ENCODE measurements around the gene FAM107B. TPM values are rescaled to one million over a fixed set of nuclear protein-coding genes. Genes with fewer than 3 reads are reported as not detected.
A peak's percentile ranks its signal among the peaks of the same experiment; 100 is the strongest.

The FAM107B gene
- total RNA-seq, 1 donor from 2014 or later = 82.2 TPM

- Mint-ChIP-seq H3K36me3 (ENCODE audit: insufficient read depth) (no peaks in the 10 kb centered on the region), H3K27me3 (no peaks in the 10 kb centered on the region), H3K4me1 (ENCODE audit: low read depth) (peaks cover 10% of the 10 kb centered on the region), H3K4me3 (ENCODE audit: low read depth) (no peak overlapping the region), H3K9me3 (ENCODE audit: low read depth) (no peaks in the 10 kb centered on the region), H3K27ac (no peak overlapping the region)
- no peak for TF ChIP-seq CTCF (IDR thresholded peaks at IDR 0.05; ENCODE audit: unreplicated experiment)
- no peak for DNase-seq (ENCODE audit: low spot score, unreplicated experiment)
Observed at GRCh38 chr10:14665865-14666857, 108.5 kb downstream of the FAM107B start.

GRCh38 chr10:14665304-14665703 lies 109.4 kb downstream of the FAM107B start:
- Mint-ChIP-seq H3K9me3 (ENCODE audit: low read depth) (no peaks in the 10 kb centered on the region), H3K4me3 (ENCODE audit: low read depth) (no peak overlapping the region), H3K36me3 (ENCODE audit: insufficient read depth) (no peaks in the 10 kb centered on the region), H3K27me3 (no peaks in the 10 kb centered on the region), H3K4me1 (ENCODE audit: low read depth) (peaks cover 5% of the 10 kb centered on the region), H3K27ac (no peak overlapping the region)
- TF ChIP-seq CTCF (IDR thresholded peaks at IDR 0.05; ENCODE audit: unreplicated experiment) = no peak
- no peak for DNase-seq (ENCODE audit: low spot score, unreplicated experiment)

DNA sequence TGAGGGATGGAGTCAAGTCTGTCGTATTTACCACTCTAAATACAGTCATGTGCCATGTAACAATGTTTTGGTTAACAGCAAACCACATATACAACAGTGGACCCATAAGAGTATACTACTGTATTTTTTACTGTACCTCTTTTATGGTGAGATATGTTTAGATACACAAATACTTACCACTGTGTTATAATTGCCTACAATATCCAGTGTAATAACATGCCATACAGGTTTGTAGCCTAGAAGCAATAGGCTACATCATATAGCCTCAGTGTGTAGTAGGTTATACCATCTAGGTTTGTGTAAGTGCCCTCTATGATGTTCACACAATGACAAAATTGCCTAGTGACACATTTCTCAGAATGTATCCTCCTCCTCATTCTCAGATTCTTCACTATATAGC lies 110.4 kb downstream of the FAM107B start:
- Mint-ChIP-seq H3K4me1 (ENCODE audit: low read depth) (peaks cover under 1% of the 10 kb centered on the region), H3K36me3 (ENCODE audit: insufficient read depth) (no peaks in the 10 kb centered on the region), H3K27me3 (no peaks in the 10 kb centered on the region), H3K4me3 (ENCODE audit: low read depth) (no peak overlapping the region), H3K27ac (no peak overlapping the region), H3K9me3 (ENCODE audit: low read depth) (no peaks in the 10 kb centered on the region)
- DNase-seq (ENCODE audit: low spot score, unreplicated experiment) = no peak
- no peak for TF ChIP-seq CTCF (IDR thresholded peaks at IDR 0.05; ENCODE audit: unreplicated experiment)

DNA sequence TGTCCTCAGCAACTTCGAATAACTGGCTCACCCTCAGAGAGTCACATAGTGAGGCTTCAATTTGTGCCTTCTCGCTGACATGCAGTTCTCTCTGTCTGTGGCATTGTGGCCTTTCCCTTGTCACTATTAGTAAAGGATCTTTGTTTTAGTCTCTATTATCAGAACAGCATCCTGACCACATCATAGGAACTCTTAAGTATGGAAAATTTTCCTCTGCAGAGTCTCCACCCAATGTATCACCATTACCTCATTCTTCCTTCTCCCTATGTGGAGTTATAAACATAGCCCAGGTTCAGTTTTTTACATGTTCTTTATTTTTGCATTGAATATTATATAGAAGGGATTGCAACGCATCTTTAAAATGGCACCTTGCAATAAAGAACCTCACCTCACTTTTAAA lies 112.9 kb downstream of the FAM107B start:
- H3K4me3 Mint-ChIP-seq (ENCODE audit: low read depth) = no peak overlapping the region
- no peak for TF ChIP-seq CTCF (IDR thresholded peaks at IDR 0.05; ENCODE audit: unreplicated experiment)
- peak overlapping the region; percentile 23 for H3K27ac Mint-ChIP-seq
- DNase-seq (ENCODE audit: low spot score, unreplicated experiment) = no peak
- H3K27me3 Mint-ChIP-seq = no peaks in the 10 kb centered on the region
- H3K36me3 Mint-ChIP-seq (ENCODE audit: insufficient read depth) = no peaks in the 10 kb centered on the region
- no peaks in the 10 kb centered on the region for H3K9me3 Mint-ChIP-seq (ENCODE audit: low read depth)
- H3K4me1 Mint-ChIP-seq (ENCODE audit: low read depth) = no peaks in the 10 kb centered on the region

GRCh38 chr10:14660831-14661230 lies 113.9 kb downstream of the FAM107B start:
- H3K9me3 Mint-ChIP-seq (ENCODE audit: low read depth) = no peaks in the 10 kb centered on the region
- no peaks in the 10 kb centered on the region for H3K4me1 Mint-ChIP-seq (ENCODE audit: low read depth)
- H3K4me3 Mint-ChIP-seq (ENCODE audit: low read depth) = no peak overlapping the region
- TF ChIP-seq CTCF (IDR thresholded peaks at IDR 0.05; ENCODE audit: unreplicated experiment) = no peak
- DNase-seq (ENCODE audit: low spot score, unreplicated experiment) = no peak
- H3K36me3 Mint-ChIP-seq (ENCODE audit: insufficient read depth) = no peaks in the 10 kb centered on the region
- H3K27ac Mint-ChIP-seq = no peak overlapping the region
- no peaks in the 10 kb centered on the region for H3K27me3 Mint-ChIP-seq
